Peyer's patch (tissue), 4 donors: ENCODE measurements around the gene LPA. TPM values are rescaled to one million over a fixed set of nuclear protein-coding genes. Genes with fewer than 3 reads are reported as not detected.
"Not testable (repeated sequence)": the region's sequence is repeated elsewhere in the genome, so short reads cannot be mapped to it uniquely, and the experiment has no call there.

Experiments
- DNase-seq, 3 donors: peaks; one replicate each; pipeline ENCODE4 v3.0.0-alpha.2; 2017 to 2019
- H3K27ac ChIP-seq, 4 donors: fragments of 200-600 bp; sonication (generic); one replicate each; pipeline ENCODE4 v1.5.1; 2016 to 2019
- H3K27me3 ChIP-seq, 2 donors: fragments of 200-600 bp; sonication (generic); one replicate each; pipeline ENCODE4 v1.5.1; 2019
- H3K36me3 ChIP-seq, 3 donors: fragments of 200-600 bp; sonication (generic); one replicate each; pipeline ENCODE4 v1.5.1; 2016 to 2019
- H3K4me1 ChIP-seq, 4 donors: fragments of 200-600 bp; sonication (generic); one replicate each; pipeline ENCODE4 v1.5.1; 2016 to 2019
- H3K4me3 ChIP-seq, 4 donors: fragments of 200-600 bp; sonication (generic); 1 replicate in 3 of 4; 2 replicates in 1 of 4; pipeline ENCODE4 v1.5.1; 2016 to 2019; ENCODE audit warnings: mild to moderate bottlenecking in 1 of 4
- H3K9me3 ChIP-seq, 4 donors: fragments of 200-600 bp; sonication (generic); one replicate each; pipeline ENCODE4 v1.5.1; 2016 to 2019; ENCODE audit warnings: mild to moderate bottlenecking in 1 of 4
- CTCF ChIP-seq, 6 experiments: fragments of 450-650 bp in 4 of 6; fragments of 200-600 bp in 2 of 6; sonication (generic) in 1 of 6; IDR thresholded peaks; one replicate each; pipeline ENCODE4 v1.5.1; 2017 to 2019; ENCODE audit warnings: antibody characterized with exemption in 6 of 6, mild to moderate bottlenecking in 3 of 6, moderate library complexity in 1 of 6
- POLR2A ChIP-seq, 2 donors: fragments of 450-650 bp; IDR thresholded peaks; one replicate each; pipeline ENCODE4 v1.5.1; 2017; ENCODE audit warnings: antibody characterized with exemption in 2 of 2, mild to moderate bottlenecking in 2 of 2, moderate library complexity in 2 of 2
- total RNA-seq, 4 donors: library from RNA; depleted of rRNA; stranded (reverse); fragments of >200 nt; gene quantifications; one replicate each; pipeline ENCODE4 v1.1.0, GENCODE V29; 2016

The LPA gene
- total RNA-seq, 4 donors from 2014 or later: 0.94 to 2.5 (median 1.7) TPM; not detected in 1

- Histone ChIP-seq H3K4me3 (peak overlapping the region in 1 of 4 donors; percentile 12), H3K36me3 (no peaks in the 10 kb centered on the region), H3K9me3 (no peaks in the 10 kb centered on the region), H3K4me1 (no peaks in the 10 kb centered on the region), H3K27ac (no peak overlapping the region), H3K27me3 (no peaks in the 10 kb centered on the region)
- TF ChIP-seq CTCF (IDR thresholded peaks at IDR 0.05) (no peak), POLR2A (IDR thresholded peaks at IDR 0.05) (no peak)
- DNase-seq: no peak
Measured at GRCh38 chr6:160678744-160679401, 14.8 kb upstream of the LPA start.

GRCh38 chr6:160678230-160678629 is 14.2 kb upstream of the LPA start:
- DNase-seq: no peak
- Histone ChIP-seq H3K27ac (no peak overlapping the region), H3K4me3 (no peak overlapping the region), H3K9me3 (no peaks in the 10 kb centered on the region), H3K36me3 (no peaks in the 10 kb centered on the region), H3K4me1 (no peaks in the 10 kb centered on the region), H3K27me3 (no peaks in the 10 kb centered on the region)
- TF ChIP-seq CTCF (IDR thresholded peaks at IDR 0.05) (no peak), POLR2A (IDR thresholded peaks at IDR 0.05) (no peak)

- H3K36me3 ChIP-seq, H3K4me3 ChIP-seq, H3K27me3 ChIP-seq, H3K9me3 ChIP-seq, H3K4me1 ChIP-seq, DNase-seq, H3K27ac ChIP-seq: not testable (repeated sequence)
Measured at GRCh38 chr6:160676418-160676817, 12.3 kb upstream of the LPA start.

GRCh38 chr6:160668589-160668988 is 4.5 kb upstream of the LPA start:
- TF ChIP-seq POLR2A (IDR thresholded peaks at IDR 0.05): no peak
- no peak for TF ChIP-seq CTCF (IDR thresholded peaks at IDR 0.05)
- Histone ChIP-seq H3K27ac (no peak overlapping the region), H3K4me1 (no peaks in the 10 kb centered on the region), H3K4me3 (no peak overlapping the region), H3K27me3 (no peaks in the 10 kb centered on the region), H3K36me3 (no peaks in the 10 kb centered on the region), H3K9me3 (no peaks in the 10 kb centered on the region)
- no peak for DNase-seq

- Histone ChIP-seq H3K36me3 (no peaks in the 10 kb centered on the region), H3K9me3 (no peaks in the 10 kb centered on the region), H3K4me3 (no peak overlapping the region), H3K4me1 (no peaks in the 10 kb centered on the region), H3K27me3 (no peaks in the 10 kb centered on the region), H3K27ac (no peak overlapping the region)
- no peak for TF ChIP-seq POLR2A (IDR thresholded peaks at IDR 0.05)
- TF ChIP-seq CTCF (IDR thresholded peaks at IDR 0.05): peak in 4 of 6 experiments; percentile 22 to 32 (median 26)
- DNase-seq: no peak
Measured at GRCh38 chr6:160667639-160668481, 3.8 kb upstream of the LPA start.

- Histone ChIP-seq H3K4me1 (no peaks in the 10 kb centered on the region), H3K27me3 (no peaks in the 10 kb centered on the region), H3K27ac (no peak overlapping the region), H3K9me3 (no peaks in the 10 kb centered on the region), H3K4me3 (no peak overlapping the region), H3K36me3 (no peaks in the 10 kb centered on the region)
- TF ChIP-seq CTCF (IDR thresholded peaks at IDR 0.05) (no peak), POLR2A (IDR thresholded peaks at IDR 0.05) (no peak)
- no peak for DNase-seq
Measured at GRCh38 chr6:160662842-160663241, 1.2 kb downstream of the LPA start.
